ENCODE results near the gene CEMIP.

DNA sequence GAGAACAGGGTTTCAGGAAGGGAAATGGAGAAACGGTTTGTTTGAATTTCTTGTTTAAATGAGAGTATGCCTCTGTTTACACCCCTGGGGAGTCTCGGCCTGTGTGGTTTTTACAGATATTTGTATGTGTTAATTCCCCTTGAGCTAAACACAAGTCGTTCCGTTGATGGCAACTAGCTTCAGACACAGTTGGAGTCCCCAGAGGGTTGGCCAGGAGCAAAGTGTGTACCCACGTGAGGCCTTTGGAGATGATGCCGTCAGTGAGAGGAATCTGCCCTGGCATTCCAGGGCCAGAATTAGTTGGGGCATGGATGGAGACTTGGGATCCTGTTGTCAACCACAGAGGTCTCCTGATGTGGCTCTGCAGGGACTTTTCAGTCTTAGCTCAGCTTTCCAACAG, 44.0 kb downstream of the CEMIP start:
- TF ChIP-seq, protein P1, sequence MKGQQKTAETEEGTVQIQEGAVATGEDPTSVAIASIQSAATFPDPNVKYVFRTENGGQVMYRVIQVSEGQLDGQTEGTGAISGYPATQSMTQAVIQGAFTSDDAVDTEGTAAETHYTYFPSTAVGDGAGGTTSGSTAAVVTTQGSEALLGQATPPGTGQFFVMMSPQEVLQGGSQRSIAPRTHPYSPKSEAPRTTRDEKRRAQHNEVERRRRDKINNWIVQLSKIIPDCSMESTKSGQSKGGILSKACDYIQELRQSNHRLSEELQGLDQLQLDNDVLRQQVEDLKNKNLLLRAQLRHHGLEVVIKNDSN (IDR thresholded peaks at IDR 0.05; ENCODE audit: borderline replicate concordance, low read depth) = no peak
- TF ChIP-seq, protein P2, sequence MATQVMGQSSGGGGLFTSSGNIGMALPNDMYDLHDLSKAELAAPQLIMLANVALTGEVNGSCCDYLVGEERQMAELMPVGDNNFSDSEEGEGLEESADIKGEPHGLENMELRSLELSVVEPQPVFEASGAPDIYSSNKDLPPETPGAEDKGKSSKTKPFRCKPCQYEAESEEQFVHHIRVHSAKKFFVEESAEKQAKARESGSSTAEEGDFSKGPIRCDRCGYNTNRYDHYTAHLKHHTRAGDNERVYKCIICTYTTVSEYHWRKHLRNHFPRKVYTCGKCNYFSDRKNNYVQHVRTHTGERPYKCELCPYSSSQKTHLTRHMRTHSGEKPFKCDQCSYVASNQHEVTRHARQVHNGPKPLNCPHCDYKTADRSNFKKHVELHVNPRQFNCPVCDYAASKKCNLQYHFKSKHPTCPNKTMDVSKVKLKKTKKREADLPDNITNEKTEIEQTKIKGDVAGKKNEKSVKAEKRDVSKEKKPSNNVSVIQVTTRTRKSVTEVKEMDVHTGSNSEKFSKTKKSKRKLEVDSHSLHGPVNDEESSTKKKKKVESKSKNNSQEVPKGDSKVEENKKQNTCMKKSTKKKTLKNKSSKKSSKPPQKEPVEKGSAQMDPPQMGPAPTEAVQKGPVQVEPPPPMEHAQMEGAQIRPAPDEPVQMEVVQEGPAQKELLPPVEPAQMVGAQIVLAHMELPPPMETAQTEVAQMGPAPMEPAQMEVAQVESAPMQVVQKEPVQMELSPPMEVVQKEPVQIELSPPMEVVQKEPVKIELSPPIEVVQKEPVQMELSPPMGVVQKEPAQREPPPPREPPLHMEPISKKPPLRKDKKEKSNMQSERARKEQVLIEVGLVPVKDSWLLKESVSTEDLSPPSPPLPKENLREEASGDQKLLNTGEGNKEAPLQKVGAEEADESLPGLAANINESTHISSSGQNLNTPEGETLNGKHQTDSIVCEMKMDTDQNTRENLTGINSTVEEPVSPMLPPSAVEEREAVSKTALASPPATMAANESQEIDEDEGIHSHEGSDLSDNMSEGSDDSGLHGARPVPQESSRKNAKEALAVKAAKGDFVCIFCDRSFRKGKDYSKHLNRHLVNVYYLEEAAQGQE (IDR thresholded peaks at IDR 0.05; ENCODE audit: low read depth, low read length) = no peak
- TF ChIP-seq, protein P3, sequence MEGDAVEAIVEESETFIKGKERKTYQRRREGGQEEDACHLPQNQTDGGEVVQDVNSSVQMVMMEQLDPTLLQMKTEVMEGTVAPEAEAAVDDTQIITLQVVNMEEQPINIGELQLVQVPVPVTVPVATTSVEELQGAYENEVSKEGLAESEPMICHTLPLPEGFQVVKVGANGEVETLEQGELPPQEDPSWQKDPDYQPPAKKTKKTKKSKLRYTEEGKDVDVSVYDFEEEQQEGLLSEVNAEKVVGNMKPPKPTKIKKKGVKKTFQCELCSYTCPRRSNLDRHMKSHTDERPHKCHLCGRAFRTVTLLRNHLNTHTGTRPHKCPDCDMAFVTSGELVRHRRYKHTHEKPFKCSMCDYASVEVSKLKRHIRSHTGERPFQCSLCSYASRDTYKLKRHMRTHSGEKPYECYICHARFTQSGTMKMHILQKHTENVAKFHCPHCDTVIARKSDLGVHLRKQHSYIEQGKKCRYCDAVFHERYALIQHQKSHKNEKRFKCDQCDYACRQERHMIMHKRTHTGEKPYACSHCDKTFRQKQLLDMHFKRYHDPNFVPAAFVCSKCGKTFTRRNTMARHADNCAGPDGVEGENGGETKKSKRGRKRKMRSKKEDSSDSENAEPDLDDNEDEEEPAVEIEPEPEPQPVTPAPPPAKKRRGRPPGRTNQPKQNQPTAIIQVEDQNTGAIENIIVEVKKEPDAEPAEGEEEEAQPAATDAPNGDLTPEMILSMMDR (IDR thresholded peaks at IDR 0.05) = no peak
- TF ChIP-seq GATA2 (CRISPR knock-in tag; IDR thresholded peaks at IDR 0.05) (no peak), RXRA (IDR thresholded peaks at IDR 0.05; ENCODE audit: borderline replicate concordance, low read depth) (no peak)
- TF ChIP-seq, protein P4, sequence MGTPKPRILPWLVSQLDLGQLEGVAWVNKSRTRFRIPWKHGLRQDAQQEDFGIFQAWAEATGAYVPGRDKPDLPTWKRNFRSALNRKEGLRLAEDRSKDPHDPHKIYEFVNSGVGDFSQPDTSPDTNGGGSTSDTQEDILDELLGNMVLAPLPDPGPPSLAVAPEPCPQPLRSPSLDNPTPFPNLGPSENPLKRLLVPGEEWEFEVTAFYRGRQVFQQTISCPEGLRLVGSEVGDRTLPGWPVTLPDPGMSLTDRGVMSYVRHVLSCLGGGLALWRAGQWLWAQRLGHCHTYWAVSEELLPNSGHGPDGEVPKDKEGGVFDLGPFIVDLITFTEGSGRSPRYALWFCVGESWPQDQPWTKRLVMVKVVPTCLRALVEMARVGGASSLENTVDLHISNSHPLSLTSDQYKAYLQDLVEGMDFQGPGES (IDR thresholded peaks at IDR 0.05; ENCODE audit: low read depth, low read length) = no peak
